ENCODE data around the gene IPP. TPM values are rescaled to one million over a fixed set of nuclear protein-coding genes. Genes with fewer than 3 reads are reported as not detected.
"Not testable (repeated sequence)": the region's sequence is repeated elsewhere in the genome, so short reads cannot be mapped to it uniquely, and the experiment has no call there.

The IPP gene
- total and polyA plus RNA-seq, 2 of the 8 experiments (the other 6 are each of a cell fraction or from before 2014, with no cell fraction given) = 1.4 to 5.6 TPM

- WGBS, 2 experiments (ENCODE audit: extremely low coverage in 1 of 2, insufficient coverage in 1 of 2, insufficient read length in 1 of 2, insufficient replicate concordance in 2 of 2, low coverage in 1 of 2, low lambda C conversion rate in 2 of 2, missing lambda C conversion rate in 1 of 2) = 85% methylated on average over 24 of the region's 24 CpGs; no CpG with 5 or more reads in 1 of the 2 experiments
- H2AK5ac ChIP-seq (ENCODE audit: low read depth, low read length); H3K79me2 ChIP-seq (ENCODE audit: control insufficient read depth in 1 of 2, insufficient read depth in 2 of 2, low read length in 2 of 2); H3K36me3 ChIP-seq (ENCODE audit: control insufficient read depth in 2 of 4, insufficient read depth in 4 of 4, low read length in 3 of 4); H3K4ac ChIP-seq (replicated peaks; ENCODE audit: insufficient read length, low read depth, low read length); H3K79me1 ChIP-seq (ENCODE audit: low read depth, low read length); H4K91ac ChIP-seq (replicated peaks; ENCODE audit: insufficient read length, low read length); H3K27me3 ChIP-seq (replicated peaks in 1 of 4; ENCODE audit: control insufficient read depth in 3 of 4, extremely low read depth in 1 of 4, insufficient read depth in 3 of 4, low read length in 3 of 4); H4K20me1 ChIP-seq (replicated peaks in 1 of 2; ENCODE audit: control insufficient read depth in 1 of 2, insufficient read depth in 2 of 2, low read length in 2 of 2); DNase-seq (ENCODE audit: low read depth in 1 of 2, low spot score in 2 of 2); H3K14ac ChIP-seq (ENCODE audit: insufficient read length); H2BK20ac ChIP-seq (ENCODE audit: low read length); H3K23me2 ChIP-seq (ENCODE audit: low read depth, low read length); FAIRE-seq; H3K4me1 ChIP-seq (replicated peaks in 1 of 4; ENCODE audit: control insufficient read depth in 3 of 4, insufficient read depth in 4 of 4, low read length in 3 of 4); H3K56ac ChIP-seq (replicated peaks; ENCODE audit: insufficient read length, low read depth, low read length); H2BK120ac ChIP-seq (replicated peaks; ENCODE audit: low read depth, low read length); H3K23ac ChIP-seq (ENCODE audit: insufficient read length); CTCF ChIA-PET (ENCODE audit: partially characterized antibody): not testable (repeated sequence)
- Histone ChIP-seq H3K27ac (ENCODE audit: low read depth, low read length) (peak overlapping the region; percentile 60; the same call in 1 of the 2 replicates), H2AFZ (ENCODE audit: low read length) (peak overlapping the region; percentile 99), H3K9me3 (ENCODE audit: insufficient read depth in 2 of 2, low read depth in 1 of 2, low read length in 1 of 2) (peaks cover 15 to 19% of the 10 kb centered on the region in 2 experiments; a peak in 3 of 4 replicates), H2BK12ac (ENCODE audit: low read depth, low read length) (peak overlapping the region; percentile 82; the same call in 1 of the 2 replicates), H3K18ac (ENCODE audit: extremely low read depth, low read length) (peak overlapping the region; percentile 80; the same call in 1 of the 2 replicates), H3K4me3 (ENCODE audit: extremely low read depth in 1 of 4, insufficient read depth in 2 of 4, low read depth in 3 of 4, low read length in 4 of 4) (peak overlapping the region; percentile 26 to 83 (median 72); a peak in 7 of 8 replicates), H4K8ac (ENCODE audit: extremely low read depth, insufficient read depth, low read length) (peak overlapping the region; percentile 63; the same call in 1 of the 2 replicates), H4K5ac (ENCODE audit: insufficient read length, low read depth, low read length) (peak overlapping the region; percentile 87), H2BK15ac (ENCODE audit: low read length) (peak overlapping the region; percentile 40; the same call in 1 of the 2 replicates), H3K4me2 (ENCODE audit: insufficient read depth in 1 of 2, low read depth in 2 of 2, low read length in 2 of 2) (peak overlapping the region; percentile 73 to 88), H3K9ac (replicated peaks in 1 of 4; ENCODE audit: extremely low read depth in 1 of 4, low read depth in 3 of 4, low read length in 3 of 4) (peak overlapping the region in 3 of 4 experiments; percentile 75 to 80 (median 77); a peak in 6 of 7 replicates), H2BK5ac (ENCODE audit: low read depth, low read length) (0 out of 2 replicates have a peak overlapping the region, but pooled peaks have one; percentile 90)
- POLR2A ChIA-PET (ENCODE audit: partially characterized antibody) = interaction anchor here (0.7 kb wide), 3 partner anchors 15 to 275 kb away, joined by 3 read pairs; no protein-coding TSS in a partner anchor
Measured at GRCh38 chr1:45751039-45751838, 786 bp upstream of the IPP start.
